Effector CD4-positive, alpha-beta T cell (primary cell): Measurements from ENCODE around the gene TJAP1.
"Not testable (repeated sequence)": the region's sequence is repeated elsewhere in the genome, so short reads cannot be mapped to it uniquely, and the experiment has no call there.

Experiments used
- DNase-seq: peaks from one replicate; pipeline ENCODE4 v3.0.0-alpha.2; 2020

Gene TJAP1

DNA sequence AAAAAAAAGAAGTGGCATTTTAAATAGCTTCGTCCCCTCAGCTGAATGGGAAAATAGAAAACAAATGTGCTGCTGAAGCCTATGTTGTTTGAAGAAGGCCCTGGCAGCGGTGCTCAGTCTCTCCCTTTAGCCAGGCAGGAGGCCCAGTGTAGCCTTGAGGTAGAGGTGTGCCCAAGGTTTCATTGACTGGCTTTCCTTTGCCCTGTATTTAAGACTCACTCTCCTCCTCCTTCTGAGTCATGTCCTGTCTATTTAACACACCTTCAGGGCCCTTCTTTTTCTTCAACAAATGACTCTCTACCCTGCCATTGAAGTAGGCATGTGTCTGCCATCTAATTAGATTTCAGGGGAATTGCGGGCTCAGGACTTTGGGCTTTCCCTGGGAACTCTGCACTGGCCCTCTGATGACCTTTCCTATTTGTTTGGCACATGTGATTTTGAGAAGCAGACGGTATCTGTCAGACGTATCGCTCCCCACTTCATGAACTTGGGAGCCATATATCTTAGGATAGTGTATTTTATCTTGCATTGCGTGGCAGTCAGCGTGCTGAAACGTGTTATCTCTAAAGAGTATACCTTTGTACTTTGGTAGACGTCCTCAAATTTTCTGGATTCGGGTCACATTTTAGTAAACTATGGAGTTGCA, 4.3 kb downstream of the TJAP1 start:
- no peak for DNase-seq

DNA sequence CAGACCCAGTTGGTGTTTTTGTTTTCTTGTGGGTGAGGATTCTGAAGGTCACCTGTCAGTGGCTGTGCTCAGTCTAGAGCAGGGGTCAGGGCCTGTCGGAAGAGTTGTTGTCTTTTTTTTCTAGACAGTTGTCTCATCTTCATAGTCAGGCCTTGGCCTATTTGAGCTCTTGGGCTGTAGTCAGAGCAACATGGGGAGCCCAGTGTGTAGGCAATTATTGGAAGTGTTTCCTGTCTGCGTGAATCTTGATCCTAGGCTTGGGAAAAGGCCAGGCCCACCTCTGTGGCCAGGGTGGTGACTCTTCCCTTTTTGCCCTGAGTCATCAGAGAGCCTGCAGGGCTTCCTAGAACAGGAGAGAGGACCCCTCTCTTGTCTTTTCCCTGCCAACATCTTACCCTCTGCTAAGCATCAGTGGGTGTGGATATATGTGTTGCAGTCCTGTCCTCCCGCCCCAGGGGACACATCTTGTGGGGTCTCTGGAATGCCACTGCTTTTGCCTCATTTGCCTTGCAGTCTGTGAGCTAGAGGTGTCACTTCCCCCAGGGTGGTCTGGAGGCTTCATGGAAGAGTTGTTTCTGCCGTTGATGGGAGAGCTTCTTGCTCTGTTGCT, 11.4 kb downstream of the TJAP1 start:
- DNase-seq, result no peak

DNA sequence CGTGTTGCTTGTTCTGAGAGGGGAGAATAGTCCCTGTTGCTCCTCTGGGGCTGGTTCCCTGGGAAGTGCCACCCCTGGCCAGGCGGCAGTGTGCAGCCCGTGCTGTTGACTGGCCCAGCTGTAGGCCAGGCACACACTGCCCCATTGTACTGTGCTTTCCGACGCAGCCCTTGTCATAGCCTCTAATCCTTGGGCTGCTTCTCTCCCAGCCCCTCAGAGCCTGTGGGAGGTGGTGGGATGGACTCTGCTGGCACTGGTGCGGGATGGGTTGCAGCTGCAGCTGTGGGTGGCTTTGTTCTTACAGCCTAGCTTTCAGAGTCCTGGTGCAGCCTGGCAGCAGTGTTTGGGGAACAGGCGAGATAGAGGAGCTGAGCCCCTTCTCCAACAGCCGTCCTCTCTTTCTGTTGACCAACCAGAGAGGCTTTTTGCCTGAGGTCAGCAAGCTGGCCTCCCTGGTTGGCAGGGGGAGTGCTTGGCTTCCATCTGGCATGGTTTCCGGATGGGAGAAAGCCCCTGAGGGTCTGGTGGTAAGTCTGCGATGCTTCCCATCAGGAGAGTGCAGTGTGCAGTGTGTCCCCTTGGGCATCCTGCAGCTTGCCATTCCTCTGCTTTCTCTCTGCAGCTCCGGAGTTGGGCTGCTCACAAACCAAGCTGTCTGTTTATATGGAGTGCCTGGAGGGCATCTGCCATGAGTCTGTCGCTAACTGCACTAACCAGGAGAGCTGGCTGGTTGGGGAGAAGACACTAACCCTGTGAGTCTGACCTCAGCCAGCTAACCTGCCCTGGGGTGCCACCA, 12.1 kb downstream of the TJAP1 start:
- no peak for DNase-seq

DNA sequence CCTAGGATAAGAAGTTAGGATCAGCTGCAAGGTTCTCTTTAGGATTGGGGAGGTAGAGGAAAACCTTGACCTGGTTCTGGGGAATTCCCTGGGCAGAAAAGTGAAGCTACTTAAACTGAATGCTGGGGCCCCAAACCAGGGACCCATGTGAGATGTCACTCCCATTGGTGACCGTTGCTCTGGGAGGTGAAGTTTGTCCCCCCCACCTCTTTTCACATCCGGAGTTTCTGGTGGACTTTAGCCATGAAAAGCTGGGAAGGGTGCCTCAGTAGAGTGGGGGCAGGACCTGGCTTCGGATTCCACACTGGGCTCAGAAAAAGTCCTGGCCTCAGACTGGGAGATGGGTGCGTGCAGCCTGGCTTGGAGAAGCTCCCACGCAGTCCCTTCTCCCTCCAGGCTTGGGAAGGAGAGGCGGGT, 13.2 kb downstream of the TJAP1 start:
- no peak for DNase-seq

DNA sequence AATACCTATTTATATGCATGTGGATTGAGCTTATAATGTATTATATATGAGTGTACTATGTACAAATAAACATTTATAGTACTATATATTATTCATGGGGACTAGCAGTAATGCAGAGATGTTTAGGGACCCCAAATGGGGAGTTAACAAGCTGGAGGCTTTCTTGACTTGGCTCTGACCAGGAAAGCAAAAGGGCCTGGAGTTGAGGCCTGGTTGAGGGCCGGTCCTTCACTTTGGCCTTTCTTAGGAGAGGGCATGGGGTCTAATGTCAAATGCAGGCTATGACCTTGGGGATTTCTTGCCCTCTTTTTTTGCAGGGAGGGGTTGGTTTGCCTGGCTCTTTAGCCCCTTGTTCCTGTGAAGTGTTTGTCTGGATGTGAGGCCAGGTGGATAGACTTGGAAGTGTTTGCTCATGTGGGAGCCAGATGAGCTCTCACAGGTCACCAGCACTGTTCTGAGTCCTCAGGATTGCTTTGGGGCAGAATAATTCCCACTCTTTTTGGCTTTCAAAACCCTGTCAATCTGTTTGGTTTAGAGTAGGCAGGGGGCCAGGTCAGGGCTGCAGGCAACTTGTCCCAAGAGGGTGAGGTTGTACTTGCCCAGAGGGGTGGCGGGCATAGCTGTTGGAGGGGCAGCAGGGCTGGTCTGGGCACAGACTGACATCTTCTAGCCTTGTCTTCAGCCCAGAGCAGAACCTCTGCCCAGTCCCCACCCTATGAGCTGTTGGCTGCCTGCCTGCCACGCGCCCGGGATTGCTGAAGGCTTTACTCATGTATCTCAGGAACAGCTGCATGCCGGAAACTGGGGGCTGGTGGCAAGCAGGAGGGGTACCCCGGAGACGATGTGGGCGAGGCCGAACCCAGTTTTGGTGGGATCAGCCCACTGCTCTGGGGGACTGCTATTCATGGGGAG, 14.6 kb downstream of the TJAP1 start:
- DNase-seq, result no peak

DNA sequence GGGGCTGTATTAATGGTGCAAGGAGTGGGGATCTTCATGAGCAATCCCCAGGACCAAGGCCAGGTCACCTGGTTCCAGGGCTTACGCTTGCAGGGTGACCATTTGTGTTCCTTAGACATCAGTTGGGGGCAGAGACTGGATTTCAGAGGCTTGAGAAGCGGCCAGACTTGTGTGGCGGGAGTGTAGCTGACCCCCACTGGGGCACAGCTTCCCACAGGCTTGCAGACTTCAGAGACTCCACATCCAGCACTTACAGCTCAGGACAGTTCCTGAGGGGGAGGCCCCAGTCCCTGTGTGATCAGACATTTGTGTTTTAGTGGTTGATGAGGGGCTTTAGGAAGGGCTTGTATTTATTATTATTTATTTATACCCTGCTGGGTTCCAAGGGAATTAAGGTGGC, 15.3 kb downstream of the TJAP1 start:
- no peak for DNase-seq

DNA sequence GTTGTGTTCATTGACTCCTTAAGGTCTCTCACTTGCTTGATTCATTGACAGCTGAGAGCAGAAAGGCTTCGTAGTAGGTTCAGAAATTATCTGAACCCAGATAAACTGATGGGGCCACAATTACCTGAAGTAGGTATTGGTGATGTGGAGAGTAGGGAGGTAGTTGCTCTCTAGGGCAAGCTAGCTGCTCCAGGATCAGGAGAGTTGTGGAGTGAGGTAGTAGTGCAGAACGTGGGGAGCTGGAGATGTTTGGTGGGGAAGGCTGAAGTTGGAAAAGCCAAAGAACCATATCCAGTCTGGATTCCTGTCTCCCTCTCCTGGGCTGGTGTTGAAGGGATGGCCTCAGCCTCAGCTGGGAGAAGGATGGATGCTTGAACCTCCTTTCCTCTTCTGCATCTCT, 15.9 kb downstream of the TJAP1 start:
- DNase-seq, result no peak

DNA sequence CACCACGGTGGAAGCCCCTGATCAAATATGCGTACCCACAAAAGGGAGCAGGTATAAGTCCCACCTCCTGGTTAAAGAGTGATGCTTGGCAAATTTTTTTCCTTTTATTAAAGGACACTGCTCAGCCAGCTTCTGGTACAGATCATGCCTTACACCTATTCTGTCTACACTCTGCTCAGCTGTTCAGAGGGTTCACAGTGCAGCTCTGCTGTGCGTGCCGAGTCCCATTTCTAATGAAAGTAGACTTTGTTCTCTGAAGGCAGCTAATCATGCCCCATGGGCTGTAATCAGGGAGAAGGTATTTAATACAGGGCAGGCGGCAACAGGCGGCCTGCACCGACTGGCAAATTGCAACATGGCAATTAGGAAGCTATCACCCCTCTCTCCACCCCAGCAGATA, 16.5 kb downstream of the TJAP1 start:
- DNase-seq, result no peak

DNA sequence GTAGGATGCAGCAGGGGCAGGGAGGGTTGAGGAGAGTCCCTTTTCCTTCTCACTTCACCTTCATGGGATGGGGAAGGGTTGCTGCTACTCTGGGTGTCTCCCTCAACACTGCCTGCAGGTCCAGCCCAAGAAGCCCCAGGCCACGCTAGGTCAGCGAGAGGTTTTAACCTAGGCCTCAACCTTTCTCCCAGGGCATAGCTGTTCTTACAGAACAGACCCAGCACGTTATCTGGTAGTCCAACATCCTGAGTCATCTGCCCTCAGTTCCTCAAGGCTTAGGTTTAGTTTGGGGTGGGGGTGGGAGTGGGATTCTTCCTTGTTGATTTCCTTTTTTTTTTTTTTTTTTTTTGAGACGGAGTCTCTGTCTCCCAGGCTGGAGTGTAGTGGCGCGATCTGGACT, 17.0 kb downstream of the TJAP1 start:
- DNase-seq, result no peak

DNA sequence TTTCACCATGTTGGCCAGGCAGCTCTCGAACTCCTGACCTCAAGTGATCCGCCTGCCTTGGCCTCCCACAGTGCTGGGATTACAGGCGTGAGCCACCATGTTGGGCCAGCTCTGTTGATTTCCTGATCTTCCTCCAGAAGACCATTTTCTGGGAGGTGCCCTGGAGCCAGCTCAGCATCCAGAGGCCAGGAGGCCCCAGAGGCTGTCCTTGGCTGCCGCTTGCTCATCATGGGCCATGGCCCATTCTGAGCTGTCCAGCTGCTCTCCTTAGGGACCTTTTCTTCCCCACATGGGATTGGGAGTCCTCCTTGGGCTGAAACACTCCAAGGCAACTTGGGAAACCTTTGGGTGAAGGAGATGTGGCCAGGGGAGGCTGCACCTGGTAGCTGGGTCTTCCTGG, 17.4 kb downstream of the TJAP1 start:
- no peak for DNase-seq

DNA sequence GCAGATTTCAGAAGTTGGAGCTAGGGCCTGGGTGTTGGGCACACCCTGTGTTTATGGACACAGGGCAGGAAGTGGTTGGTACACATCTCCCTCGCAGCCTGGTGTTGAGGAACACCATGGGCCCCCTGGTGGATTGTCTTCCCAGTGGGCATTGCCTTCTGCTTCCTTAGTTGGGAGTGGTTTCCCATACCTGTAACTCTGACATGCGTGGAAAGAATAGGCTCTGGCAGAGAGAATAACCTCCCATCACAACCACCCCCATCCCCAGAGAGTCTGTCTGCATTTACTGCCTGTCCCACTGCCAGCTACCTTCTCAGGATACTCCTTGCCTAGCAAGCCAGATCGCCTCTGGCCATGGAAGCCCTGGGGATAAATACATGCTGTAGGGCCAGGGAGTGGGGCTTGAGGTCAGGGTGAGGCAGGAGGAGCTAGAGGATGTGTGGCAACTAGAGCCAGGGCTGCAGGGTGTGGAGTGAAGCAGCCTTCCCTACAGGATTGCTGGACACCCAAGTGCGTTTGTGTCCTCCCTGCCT, 18.1 kb downstream of the TJAP1 start:
- DNase-seq, result no peak

DNA sequence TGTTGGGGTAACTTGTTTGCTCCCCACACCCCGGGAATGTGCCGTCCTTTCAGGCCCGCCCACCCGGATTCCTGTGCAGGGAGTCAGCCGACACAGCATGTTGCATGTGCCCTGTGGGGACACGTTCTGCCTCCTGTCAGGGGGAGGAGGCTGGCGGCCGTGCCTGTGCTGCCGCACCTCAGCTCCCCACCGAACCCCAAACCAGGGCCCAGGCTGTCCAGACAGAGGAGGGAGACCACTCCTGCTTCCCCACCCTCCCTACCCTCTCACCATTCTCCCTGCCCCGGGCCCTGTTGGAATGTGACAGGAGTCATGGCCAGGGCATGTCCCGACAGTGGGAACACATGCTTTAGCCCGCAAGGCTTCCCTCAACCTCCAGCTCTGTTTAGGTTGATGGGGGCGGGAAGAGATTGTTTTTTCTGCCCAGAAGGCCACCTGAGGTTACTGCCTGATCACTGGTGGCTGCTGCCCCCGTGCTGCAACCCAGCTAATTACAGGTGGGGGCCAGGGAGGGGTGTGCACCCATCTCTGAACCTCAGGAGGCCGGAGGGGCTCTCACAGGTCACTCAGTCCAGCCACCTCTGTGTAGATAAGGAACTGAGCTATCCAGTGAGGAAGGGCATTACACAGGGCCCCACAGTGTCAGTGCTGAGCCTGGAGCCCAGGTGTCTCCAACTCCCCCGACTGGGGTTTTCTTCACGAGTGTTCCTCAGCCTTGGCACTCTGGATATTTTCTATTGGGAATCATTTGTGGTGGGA, 19.2 kb downstream of the TJAP1 start:
- DNase-seq, result no peak

DNA sequence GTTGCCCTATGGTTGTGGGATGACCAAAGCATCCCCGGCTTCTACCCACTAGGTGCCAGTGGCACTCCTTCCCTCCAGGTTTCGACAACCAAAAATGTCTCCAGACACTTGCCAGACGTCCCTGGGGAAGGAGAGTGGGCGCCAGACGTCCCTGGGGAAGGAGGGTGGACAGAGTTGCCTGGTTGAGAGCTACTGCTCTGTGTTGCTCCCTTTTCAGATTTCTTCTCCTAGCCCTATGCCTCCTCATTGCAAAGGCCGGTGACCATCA, 19.7 kb downstream of the TJAP1 start:
- no peak for DNase-seq

DNA sequence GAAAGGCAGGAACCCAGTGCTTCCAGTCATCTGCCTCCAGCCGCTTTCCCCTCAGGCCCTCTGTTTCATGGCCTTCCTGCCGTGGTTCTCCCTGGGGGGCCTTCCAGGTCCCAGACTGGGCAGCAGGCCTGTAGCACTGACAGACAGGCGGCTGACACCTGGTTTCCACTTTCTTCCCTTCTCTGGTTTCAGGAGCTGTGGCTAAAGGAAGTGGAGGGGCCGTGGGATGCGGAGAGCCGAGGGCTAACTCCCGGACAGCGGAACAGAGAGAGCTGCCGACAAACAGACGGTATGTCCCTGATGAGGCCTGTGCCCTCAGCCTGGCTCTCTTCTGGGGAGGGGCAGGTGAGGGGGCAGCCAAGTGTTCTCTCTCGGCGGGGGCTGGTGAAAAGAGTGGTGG, 20.3 kb downstream of the TJAP1 start:
- no peak for DNase-seq

DNA sequence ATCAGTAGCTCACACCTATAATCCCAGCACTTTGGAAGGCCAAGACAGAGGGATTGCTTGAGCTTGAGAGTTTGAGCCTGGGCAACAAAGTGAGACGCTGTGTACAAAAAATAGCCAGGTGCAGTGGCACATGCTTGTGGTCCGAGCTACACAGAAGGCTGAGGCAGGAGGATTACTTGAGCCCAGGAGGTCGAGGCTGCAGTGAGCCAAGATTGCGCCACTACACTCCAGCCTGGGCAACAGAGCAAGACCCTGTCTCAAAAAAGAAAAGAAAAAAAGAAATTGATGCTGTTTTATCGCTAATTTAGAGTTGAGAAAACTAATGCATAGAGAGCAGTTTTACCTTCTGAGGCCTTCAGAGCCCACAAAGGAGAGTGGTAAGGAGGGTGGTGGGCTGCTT, 20.9 kb downstream of the TJAP1 start:
- DNase-seq, result not testable (repeated sequence)

DNA sequence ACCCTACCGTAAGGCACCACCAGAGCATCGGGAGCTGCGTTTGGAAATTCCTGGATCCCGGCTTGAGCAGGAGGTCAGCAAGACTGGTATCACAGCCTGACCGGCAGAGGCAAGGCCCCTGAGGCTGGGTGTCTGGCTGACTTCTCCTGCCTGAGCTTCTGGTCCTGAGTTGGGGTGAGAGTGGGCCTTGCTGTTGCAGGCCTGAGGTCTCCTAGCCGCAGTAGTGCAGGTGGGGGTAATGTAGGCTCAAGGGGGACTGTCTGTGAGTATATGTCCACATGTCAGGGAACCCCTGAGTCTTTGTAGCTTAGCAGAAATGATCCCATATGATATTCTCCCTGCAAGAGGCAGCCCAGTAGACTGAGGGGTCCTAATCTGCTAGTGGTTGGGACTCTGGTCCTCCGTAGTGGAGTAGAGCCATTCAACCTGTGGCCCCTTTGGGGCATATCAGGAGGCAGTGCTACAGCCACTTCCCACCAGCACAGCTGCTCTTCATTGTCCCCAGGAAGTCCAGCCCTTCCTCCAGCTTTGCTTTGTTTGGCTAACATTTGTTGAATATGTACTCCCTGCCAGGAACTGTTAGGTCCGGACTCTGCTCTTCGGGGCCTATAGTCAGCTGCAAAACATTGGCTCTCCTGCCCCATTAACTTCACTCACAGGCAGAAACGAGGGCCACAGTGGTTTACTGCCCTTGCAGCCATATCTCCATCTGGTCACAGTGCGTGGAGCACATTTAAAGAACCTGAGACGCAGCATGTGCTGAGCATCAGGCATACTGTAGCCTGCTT, 21.9 kb downstream of the TJAP1 start:
- DNase-seq, result no peak

DNA sequence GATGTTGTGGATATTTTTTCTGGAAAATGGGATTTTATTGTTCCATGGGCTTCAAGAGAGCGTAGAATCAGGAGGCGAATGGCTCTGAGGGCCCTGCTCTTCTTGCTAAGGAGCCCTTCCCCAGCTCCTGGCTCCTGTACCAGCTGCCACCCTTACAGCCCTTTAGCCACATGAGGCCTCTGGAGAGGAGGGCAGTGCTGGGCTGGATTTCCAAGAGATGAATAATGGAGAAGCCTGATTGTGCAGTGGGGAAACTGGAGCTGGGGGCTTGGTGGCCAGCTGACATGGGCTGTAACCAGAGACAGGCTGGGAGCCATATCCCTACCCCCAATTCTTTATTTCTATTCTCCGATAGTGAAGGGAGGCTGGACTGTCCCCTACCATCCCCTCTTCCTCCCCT, 23.6 kb downstream of the TJAP1 start:
- no peak for DNase-seq

DNA sequence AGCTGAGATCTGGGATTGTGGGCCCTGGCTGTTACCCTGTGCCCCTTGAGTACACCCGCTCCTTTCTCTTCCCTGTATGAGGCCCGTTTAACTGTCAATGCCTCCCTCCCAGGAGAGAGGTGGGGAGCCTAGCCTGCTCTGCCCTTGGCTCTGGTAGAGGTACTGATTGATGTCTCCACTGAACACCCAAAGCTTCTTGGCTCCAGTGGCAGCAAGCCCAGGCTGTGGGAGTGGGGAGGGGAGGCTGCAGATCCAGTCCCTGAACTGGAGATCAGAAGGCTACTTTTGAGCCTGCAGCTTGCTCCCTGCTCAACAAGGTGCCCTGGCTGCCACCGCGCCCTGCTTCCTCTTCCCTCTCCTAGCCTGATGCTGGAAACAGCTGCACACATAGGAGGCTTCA, 25.3 kb downstream of the TJAP1 start:
- DNase-seq, result no peak

DNA sequence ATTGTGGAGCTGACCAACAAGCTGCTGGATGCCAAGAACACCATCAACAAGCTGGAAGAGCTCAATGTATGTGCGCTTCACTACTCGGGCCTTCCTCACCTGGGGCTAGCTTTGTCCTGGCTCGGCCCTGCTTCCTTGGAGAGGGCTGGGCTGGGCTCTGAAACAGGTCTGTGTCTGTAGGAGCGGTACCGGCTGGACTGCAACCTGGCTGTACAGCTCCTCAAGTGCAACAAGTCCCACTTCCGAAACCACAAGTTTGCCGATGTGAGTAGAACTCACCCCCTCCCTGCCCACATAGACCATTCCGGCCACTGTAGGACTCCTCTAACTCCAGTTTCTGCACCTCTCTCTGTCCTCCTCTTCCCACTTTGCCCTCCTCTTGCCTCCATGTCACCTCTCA, 26.1 kb downstream of the TJAP1 start:
- DNase-seq, result no peak

DNA sequence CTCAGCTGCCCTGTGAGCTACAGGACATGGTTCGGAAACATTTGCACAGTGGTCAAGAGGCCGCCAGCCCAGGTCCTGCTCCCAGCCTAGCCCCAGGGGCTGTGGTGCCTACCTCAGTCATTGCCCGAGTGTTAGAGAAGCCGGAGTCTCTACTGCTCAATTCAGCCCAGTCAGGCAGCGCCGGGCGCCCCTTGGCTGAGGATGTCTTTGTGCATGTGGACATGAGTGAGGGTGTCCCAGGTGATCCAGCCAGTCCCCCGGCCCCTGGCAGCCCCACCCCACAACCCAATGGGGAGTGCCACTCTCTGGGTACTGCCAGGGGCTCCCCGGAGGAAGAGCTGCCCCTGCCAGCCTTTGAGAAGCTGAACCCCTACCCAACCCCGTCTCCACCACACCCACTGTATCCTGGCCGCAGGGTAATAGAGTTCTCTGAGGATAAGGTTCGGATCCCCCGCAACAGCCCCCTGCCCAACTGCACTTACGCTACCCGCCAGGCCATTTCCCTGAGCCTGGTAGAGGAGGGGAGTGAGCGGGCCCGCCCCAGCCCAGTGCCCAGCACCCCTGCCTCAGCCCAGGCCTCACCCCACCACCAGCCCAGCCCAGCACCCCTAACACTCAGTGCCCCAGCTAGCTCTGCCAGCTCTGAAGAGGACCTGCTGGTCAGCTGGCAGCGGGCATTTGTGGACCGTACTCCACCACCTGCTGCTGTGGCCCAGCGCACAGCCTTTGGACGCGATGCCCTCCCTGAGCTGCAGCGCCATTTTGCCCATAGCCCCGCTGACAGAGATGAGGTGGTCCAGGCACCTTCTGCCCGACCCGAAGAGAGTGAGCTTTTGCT, 27.6 kb downstream of the TJAP1 start:
- DNase-seq, result no peak

DNA sequence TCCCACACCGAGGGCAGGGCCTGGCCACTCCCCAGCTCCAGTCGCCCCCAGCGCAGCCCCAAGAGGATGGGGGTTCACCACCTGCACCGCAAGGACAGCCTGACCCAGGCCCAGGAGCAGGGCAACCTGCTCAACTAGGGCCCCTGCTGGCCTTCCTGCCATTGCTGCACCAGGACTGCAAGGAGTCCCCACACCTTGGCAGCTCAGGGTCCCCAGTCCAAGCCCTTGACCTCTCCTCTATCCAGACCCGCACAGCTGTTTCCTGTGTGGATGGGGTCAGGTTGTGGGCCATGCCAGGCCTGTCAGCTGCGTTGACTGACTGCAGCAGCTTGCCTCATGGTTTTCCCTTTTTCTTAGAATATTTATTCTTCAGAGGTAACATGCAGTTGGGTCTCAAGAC, 28.3 kb downstream of the TJAP1 start:
- no peak for DNase-seq
